ENCODE measurements around the gene ZFAND3. TPM values are rescaled to one million over a fixed set of nuclear protein-coding genes. Genes with fewer than 3 reads are reported as not detected.

ZFAND3 gene
- total RNA-seq, 1 donor from 2014 or later: 23.4 TPM

GRCh38 chr6:38156818-38157565 lies 337.5 kb downstream of the ZFAND3 start:
- no peak for DNase-seq

DNA sequence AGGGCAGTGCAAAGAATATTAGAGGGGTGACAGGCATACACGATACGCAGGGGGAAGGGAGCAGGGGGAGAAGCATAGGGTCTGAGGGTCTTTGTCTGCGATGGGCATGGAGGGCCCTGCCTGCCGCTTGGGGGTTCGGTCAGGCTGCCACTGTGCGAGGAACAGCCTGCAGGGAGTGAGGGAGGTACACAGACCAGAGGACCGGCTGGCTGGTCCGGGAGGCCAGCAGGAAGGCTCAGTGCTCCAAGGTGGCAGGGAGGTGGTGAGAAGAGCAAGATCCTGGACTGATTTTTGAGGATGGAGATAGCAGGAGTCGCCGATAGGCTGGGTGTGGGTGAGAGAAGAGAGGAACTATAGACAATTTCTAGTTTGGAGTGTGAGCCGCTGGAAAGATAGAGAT lies 338.4 kb downstream of the ZFAND3 start:
- DNase-seq: no peak

GRCh38 chr6:38158762-38159350 lies 339.3 kb downstream of the ZFAND3 start:
- no peak for DNase-seq

GRCh38 chr6:38159596-38159995 lies 340.1 kb downstream of the ZFAND3 start:
- DNase-seq: no peak

- no peak for DNase-seq
These were observed 341.3 kb downstream of the ZFAND3 start for GRCh38 chr6:38160831-38161230.

DNA sequence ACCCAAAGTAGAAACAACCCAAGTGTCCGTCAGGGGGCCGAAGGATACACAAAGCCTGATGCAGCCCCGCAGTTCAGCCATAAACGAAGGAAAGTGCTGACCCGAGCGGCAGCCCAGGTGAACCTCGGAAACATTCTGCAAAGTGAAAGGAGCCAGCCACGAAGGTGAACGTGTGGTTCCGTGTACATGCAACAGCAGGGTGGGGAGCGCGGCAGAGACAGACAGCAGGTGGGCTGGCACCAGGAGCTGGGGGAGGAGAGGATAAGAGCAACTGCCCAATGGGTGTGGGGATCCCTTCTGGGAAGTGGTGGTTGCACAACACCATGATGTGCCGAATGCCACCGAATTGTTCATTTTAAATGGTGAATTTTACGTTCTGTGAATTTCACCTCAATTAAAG lies 341.8 kb downstream of the ZFAND3 start:
- DNase-seq: no peak

- no peak for DNase-seq
These were observed 342.4 kb downstream of the ZFAND3 start for GRCh38 chr6:38161754-38162492.

DNA sequence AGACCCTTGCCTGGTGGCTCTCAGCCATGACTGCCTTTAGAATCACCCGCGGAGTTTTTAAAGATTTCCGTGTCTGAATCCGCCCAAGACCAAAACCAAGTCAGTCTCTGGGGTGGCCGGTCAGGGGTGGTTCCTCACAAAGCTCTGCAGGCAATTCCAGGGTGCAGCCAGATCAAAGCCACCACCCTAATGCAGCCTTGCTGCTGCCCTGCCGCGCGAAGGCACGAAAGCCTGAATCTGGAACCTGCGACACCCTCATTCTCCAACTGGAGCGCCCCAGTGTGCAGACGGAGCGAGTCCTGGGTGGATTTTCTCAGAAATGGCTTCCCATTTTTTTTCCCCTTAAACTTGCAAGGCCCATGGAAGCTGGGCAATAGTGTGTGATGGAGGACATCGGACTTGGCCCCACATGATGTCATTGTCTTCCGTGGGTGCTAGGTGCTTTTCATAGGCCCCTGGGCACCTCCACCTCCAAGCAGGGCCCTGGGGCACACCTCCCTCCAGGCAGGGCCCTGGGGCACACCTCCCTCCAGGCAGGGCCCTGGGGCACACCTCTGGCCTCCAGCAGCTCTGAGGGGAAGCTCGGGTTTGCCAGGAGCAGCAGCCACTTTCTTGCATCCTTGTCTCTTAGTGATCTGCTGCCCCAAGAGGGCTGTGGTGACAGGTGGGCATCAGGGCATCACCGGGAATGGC lies 343.1 kb downstream of the ZFAND3 start:
- DNase-seq: no peak

- no peak for DNase-seq
These were observed 343.9 kb downstream of the ZFAND3 start for GRCh38 chr6:38163186-38164130.

GRCh38 chr6:38164131-38164481 lies 344.6 kb downstream of the ZFAND3 start:
- DNase-seq: no peak

DNA sequence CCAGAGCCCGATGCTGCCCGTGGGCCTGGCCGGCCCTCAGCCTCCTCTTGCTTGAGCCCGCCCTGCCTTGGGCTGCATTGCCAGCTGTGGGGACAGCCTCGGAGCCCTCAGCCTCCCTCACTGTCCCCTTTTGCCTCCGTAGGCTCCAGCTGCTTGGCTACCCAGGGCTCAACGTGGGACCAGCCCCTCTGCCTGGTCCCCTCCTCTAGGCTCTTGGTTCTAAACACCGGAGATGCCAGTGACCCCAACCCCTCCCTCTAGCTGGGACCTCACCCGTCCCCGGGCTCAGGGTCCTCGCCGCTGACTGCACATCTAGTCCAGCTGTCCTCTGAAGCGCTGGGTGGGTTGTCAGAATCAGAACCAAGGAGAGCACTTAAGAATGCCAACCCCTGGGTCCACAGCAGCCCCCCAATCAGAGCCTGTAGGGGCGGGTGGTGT lies 345.2 kb downstream of the ZFAND3 start:
- DNase-seq: no peak

- DNase-seq: no peak
These were observed 347.1 kb downstream of the ZFAND3 start for GRCh38 chr6:38166411-38167240.

DNA sequence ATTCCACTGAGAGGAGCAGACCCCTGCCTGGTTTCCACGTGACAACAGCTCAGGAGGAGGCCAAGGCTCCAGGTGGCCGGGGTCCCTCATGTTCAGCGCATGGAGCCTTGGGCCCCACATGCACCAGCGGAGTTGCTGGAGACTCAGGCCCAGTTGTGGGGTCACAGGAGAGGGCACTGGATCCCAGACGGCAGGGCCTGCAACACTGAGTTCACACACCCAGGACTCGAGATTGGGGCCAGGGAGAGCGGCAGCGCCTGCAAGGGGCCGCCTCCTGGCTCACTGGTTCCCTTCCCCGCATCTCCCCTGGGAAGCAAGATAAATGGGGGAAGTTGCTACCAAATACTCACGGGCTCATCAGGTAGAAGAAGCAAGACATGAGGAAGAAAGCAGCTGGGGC lies 348.1 kb downstream of the ZFAND3 start:
- DNase-seq: no peak

DNA sequence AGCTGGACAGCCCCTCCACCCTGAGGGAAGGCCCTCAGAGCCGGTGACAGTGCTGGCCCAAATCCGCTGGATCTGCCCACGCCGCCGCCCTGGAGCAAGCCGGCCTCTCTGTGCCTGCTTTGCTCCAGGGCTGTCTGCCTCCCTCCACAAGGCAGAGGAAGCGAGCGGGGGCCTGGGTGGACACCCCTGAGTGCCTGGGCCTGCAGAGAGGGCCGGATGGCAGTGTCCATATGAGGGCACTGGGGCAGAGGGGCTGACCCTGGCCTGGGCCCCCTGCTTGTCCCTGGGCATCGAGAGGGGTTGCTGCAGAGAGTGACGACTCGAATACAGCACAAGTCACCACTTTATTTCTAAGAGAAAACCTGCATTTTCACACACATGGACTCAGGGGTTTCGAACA lies 348.6 kb downstream of the ZFAND3 start:
- no peak for DNase-seq

GRCh38 chr6:38168699-38169098 lies 349.2 kb downstream of the ZFAND3 start:
- DNase-seq: no peak

GRCh38 chr6:38169221-38169976 lies 349.9 kb downstream of the ZFAND3 start:
- no peak for DNase-seq

DNA sequence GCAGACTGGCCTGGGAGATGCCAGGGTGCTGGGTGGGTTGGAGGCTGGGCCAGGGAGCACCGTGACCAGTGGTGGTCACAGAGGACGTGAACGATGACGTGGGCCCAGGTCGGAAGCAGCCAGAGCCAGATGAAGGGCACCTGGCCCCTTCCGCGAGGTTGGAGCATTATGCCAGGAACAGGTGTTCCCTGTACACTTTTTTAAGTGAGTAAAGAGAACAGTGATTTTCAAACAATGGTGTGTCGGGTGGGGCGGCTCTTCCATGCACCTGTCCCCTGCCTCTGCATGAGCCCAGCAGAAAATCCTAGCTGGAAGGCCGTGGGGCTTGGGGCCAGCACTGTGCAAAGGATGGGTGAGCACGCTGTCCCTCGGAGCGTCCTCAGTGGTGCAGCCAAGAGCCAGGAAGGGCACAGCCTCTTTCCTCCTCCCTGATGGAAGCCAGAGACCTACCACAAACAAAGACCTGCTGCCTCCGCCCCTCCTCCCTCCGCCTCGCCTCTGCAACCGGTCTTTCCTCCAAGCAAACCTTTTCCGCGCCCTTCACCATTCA lies 350.5 kb downstream of the ZFAND3 start:
- DNase-seq: no peak

- no peak for DNase-seq
These were observed 351.3 kb downstream of the ZFAND3 start for GRCh38 chr6:38170666-38171355.

All from occipital lobe (tissue), 2 donors.